Adipose tissue (tissue), 3 donors: ENCODE data around the gene MTCP1. TPM values are rescaled to one million over a fixed set of nuclear protein-coding genes. Genes with fewer than 3 reads are reported as not detected.

Source experiments
- H3K27ac ChIP-seq: one replicate; pipeline ENCODE4 v1.5.1; 2013; ENCODE audit warnings: low read depth, low read length
- WGBS, 3 donors: extraction: QIAGEN DNeasy Blood & Tissue Kit; methylation state at CpG; one replicate each; pipeline ENCODE4 v1.1.7; 2013; 5-methylcytosine and 5-hydroxymethylcytosine counted together
- polyA plus RNA-seq, 3 donors: library from polyadenylated mRNA; stranded (reverse); fragments of 200-250 nt; gene quantifications; one replicate each; pipeline ENCODE4 v1.2.3, GENCODE V29; 2013
- donor health status: healthy with polysubstance abuse.
- donor health status: Bipolar disorder and iron deficiency.
- donor health status: healthy.

Gene MTCP1
- polyA plus RNA-seq, 3 donors: 10.1 to 31.0 (median 11.0) TPM

DNA sequence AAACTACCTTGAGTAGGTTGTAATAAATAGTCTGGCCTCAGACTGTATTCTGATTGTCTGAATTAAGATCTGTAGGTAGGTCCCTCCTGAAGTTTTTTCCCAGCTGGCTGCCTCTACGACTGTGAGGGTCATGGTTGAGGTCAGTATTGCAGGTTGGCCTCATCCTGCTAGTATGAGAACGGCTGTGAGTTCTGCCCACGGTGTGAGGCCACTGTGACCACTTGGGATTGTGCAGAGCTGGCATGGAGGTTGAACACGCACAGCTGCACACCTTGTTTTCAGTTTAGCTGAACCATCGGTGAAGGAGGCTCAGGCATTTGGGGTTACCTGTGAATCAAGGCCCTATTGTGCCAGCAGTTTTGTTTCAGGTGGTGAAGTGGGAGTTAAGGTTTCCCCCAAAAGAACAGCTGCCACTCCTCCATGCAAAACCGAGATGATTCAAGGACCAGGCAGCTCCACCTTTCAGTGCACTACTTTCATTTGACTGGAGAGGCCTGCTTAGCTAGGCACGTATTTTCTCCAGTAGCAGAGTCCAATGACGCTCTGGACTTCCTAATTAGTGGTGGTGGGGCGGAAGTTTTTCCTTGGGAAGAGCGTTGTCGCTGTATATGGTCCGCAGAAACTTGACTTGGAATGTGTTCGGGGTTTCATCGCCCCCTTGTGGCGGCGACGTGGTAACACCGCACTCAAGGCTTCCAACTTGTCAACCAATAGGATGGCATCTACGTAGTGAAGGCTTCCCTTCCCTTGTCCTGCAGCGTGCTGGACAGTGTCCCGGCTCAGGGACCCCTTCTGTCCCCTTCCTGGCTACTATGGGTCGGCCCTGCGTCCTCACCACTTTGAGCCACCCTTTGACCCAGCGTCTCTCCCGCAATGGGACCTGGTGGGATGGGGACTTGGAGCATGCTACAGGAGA is 13.8 kb downstream of the MTCP1 start:
- no peak overlapping the region for H3K27ac ChIP-seq
- WGBS, 3 donors: 8 to 20% (median 15%) methylated on average over 22 to 25 of the region's 25 CpGs

DNA sequence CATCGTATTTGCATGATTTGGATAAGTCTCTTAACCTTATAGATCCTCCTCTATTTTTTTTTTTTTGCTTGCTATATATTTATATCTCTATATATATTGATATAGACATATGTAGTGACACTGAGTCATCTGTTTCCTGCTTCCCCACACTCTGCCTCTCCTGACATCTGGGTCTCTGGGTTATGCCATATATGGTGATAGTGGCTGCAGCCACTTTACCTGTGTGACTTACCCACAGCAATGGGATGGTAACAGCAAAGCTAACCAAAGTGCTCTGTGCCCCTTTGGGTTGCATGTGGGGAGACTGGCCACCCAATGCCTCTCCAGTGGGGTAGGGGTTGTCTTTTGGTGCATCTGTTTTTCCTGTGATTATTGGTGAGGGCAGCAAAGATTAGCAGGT is 14.5 kb downstream of the MTCP1 start:
- WGBS, 3 donors: 61 to 94% (median 86%) methylated on average over 1 of the region's 1 CpG
- no peak overlapping the region for H3K27ac ChIP-seq

DNA sequence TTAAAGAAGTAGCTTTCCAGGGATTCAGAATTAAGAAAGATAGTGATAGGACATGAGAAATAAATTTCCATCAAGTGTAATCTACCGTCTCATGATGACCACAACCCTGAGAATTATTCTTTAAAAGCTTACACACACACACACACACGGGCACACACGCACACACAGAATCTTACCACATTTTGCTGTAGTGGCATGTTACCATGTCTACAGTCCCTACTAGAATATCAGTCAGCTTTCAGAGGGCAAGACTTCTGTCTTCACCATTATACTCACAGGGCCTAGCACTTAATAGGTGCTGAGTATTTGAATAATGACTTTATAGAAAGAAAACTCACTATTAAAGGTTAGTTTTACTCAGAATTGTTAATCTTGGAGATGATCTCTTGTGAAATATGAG is 15.4 kb downstream of the MTCP1 start:
- 85 to 90% (median 89%) methylated on average over 3 of the region's 3 CpGs for WGBS, 3 donors
- no peak overlapping the region for H3K27ac ChIP-seq

DNA sequence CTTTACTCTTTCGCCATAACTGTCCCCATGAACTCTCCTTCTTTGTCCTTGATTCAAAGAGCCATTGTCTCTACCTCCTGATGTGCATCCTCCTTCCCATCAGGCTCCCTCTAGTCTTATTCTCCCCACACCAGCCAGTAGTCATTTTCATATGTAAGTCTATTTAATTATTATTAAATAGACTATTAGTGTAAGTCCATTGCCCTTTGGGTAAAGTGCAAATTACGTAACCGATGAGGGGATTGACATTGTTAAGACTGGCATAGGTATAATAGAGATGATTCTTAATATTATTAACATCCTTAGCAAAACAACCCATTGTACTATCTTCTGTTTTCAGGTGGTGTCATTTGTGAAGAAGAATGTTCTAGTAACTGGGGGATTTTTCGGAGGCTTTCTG is 16.7 kb downstream of the MTCP1 start:
- WGBS, 3 donors: 88 to 94% (median 90%) methylated on average over 3 to 4 of the region's 4 CpGs
- H3K27ac ChIP-seq: no peak overlapping the region

DNA sequence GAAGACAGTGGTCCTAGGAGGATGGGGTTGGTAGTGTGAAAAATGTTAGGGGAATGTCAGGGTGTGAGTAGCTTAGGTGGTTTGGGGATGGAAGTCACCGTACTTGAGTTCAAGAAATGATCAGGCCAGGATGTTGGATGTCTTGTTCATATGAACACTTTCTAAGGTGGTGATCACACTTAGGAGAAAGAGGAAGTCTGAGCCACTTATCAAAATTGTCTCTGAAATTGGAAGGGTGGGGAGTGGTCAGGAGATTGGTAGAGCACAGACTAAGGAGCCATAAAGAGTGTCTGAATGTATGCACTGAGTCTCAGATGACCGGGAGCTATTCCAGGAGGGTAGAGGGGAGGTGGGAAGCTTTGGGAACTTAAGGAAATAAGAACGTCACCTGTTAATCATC is 17.3 kb downstream of the MTCP1 start:
- 73 to 96% (median 94%) methylated on average over 3 of the region's 3 CpGs for WGBS, 3 donors
- no peak overlapping the region for H3K27ac ChIP-seq

DNA sequence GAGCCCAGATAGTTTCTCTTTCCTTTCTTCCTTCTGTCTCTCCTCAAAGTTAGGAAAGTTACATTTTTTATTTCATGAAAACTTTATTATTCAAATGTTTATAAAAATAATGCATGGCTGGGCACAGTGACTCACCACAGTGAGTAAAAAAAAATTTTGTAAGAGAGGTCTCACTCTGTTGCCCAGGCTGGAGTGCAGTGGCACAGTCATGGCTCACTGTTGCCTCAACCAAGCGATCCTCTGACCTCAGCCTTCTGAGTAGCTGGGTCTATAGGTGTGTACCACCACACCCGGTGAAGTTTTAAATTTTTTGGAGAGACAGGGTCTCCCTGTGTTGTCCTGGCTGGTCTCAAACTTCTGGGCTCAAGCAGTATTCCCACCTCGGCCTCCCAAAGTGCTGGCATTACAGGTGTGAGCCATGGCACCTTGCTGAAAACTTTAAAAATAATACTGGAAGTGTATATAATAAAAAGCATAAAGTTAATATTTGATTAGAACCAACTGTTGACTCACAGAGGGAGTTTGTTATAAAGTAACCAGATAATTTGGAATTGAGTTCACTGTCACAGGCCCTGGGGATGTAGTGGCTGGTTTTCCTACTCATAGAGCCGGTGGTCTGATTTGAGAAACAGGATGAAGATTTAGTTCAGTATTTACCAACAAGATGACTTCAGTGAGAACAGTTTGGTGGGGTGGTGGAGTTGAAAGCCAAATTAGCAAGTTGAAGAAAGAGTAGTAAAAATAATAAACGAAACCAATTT is 18.0 kb downstream of the MTCP1 start:
- WGBS, 3 donors: 54 to 89% (median 75%) methylated on average over 5 of the region's 5 CpGs
- no peak overlapping the region for H3K27ac ChIP-seq

DNA sequence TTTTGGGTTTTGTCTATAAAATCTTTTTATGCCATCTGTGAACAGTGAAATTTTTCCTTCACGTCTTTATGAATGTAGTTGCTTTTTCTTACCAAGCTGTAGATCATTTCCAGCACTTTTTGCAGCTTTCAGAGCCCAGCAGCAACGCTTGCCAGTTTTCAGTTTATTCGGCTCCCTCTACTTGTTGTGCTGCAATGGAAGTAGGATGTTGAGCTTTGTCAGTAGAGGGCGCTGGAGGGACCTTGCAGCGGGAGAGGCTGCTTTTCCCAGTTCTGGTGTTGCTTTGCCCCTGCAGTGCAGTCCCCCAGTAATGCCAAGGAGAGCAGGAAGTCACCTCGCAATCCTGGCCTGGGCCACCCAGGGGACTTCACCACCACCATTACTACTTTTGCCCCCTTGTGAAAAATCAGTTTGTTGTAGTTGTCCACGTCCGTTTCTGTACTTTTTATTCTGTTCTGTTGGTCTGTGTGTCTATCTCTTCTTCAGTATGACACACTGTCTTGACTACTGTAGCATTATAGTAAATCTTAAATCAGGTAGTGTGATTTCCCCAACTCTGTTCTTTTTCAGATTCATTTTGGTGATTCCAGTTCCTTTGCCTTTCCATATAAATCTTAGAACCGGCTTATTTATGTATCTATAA is 21.8 kb downstream of the MTCP1 start:
- WGBS, 3 donors: 35 to 45% (median 37%) methylated on average over 9 of the region's 9 CpGs
- no peak overlapping the region for H3K27ac ChIP-seq

DNA sequence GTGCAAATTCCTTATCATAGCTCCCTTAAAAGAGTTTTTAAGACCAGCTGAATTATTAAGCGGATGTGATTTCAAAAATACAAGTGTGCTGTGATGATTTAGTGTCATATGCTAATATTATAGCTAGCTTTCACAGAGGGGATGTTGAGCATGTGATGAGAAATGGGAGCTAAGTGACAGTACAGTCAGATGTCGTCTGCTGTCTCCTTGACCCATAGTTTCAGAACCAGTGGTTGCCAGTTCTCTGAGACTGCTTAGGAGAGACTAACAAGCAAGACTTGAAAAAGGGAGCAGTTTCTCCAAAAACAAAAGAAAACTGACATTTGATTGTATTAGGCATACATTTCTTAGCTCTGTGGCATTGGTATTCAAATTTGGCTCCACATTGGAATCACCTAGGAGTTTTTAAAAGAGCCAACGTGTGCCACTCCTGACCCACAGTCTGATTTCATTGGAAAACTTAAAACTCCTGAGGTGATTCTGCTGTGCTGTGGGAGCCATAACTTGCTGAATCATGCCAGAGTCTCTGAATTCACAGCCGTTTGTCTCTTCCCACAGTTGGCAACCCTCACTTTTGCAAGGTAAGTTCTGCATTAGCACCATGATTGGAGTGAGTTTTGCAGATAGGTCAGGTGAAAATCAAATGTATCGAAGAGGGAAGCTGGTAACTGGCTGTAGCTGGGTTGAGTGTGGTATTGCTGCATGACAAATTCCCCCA is 24.0 kb downstream of the MTCP1 start:
- WGBS, 3 donors: 62 to 81% (median 63%) methylated on average over 5 of the region's 5 CpGs

DNA sequence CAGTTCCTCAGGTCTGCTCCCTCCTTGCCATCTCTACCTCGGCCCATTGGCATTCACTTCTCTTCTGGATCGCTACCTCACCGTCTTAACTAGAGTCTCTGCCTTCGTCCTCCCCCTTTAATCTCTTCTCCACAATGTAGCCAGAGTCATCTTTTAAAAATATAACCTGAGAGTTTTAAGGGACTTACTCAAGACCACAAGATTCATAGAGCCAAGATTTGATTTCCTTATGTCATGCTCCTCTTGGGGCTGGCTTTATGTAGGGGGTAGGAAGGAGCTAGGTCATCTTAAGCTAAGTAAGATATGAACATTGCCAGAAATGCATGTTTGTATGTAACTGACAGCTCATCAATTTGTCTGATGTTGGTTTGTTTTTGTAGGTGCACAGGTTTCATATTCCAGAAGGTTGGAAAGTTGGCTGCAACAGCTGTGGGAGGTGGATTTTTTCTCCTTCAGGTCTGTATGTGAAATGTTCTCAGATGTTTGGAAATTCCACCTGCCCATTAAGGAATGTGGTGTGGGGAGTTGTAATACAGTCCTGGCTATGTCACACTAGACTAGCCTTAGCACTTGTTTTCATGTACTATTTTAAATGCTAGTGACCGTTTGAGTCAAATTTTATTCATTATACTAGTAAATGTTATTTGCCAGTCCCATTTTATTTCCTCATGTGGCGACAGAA is 24.7 kb downstream of the MTCP1 start:
- H3K27ac ChIP-seq: no peak overlapping the region
- 67 to 88% (median 73%) methylated on average over 6 of the region's 6 CpGs for WGBS, 3 donors

More for the DNA sequence above, 24.0 kb downstream of the MTCP1 start:
- H3K27ac ChIP-seq: no peak overlapping the region

DNA sequence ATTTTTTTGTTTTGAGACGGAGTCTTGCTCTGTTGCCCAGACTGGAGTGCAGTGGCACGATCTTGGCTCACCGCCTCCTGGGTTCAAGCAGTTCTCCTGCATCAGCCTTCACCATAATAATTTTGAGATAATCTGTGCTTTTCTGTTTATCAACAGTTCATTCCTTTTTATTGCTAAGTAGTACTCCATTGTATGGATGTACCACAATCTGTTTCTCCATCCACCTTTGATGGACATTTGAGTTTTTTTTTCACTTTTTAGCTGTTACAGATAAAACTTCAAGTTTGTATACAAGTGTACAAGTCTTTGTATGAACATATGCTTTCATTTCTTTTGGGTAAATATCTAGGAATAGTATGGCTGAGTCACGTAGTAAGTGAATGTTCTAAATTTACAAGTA is 35.2 kb downstream of the MTCP1 start:
- H3K27ac ChIP-seq: no peak overlapping the region
- WGBS, 3 donors: 92 to 99% (median 98%) methylated on average over 4 of the region's 4 CpGs

DNA sequence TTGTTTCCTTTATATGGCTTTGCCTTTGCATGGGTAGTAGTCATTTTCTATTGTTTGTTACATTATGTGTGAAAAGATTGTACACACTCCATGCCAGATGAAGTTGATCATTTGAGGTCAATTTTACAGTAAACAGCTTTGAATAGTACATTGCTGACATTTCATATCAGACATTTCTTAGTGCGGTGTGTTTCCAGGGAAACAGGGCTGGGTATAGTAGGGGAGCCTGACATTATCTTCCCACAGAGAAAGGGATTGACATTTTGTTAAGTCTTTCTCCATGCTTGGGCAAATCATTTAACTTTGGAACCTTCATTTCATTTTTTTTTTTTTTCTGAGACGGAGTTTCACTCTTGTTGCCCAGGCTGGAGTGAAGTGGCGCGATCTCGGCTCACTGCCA is 39.3 kb downstream of the MTCP1 start:
- H3K27ac ChIP-seq: no peak overlapping the region
- 67 to 91% (median 88%) methylated on average over 5 of the region's 5 CpGs for WGBS, 3 donors

DNA sequence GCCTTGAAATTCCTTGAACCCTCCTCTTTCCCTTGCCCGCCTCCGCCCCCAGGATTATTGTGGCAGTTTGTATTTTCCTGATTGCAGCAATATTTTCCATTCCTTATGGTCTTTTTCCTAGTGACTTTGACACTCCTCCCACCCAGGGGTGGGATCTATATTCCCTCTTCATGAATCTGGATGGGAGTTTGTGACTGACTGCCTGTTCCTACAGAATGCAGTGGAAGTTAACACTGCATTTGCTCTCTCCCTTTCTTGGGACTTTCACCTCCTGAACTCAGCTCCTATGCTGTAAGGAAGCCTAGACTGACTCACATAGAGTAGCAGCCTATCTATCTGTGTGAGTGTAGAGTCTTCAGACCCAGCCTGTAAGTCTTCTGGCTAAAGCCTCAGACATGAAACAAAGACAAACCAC is 42.1 kb downstream of the MTCP1 start:
- WGBS, 3 donors: 51 to 76% (median 69%) methylated on average over 2 of the region's 2 CpGs
- H3K27ac ChIP-seq: no peak overlapping the region

DNA sequence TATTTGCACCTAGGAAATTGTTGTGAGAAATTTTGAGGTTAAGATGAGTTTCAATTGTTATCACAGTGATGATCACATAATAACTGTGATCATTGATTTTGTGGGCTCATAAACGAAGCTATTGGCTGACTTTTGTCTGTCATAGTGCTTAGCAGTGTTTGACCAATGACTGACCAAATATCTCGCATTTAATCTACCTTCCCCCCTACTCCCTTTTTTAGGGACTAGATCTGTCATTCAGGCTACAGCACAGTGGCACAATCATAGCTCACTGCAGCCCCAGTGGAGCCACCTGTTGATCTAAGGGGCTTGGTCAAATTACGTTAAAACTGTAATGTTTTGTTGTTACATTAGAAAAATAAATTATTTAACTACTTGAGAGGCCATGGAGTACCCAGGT is 42.8 kb downstream of the MTCP1 start:
- no peak overlapping the region for H3K27ac ChIP-seq
- 12 to 36% (median 33%) methylated on average over 3 of the region's 3 CpGs for WGBS, 3 donors

DNA sequence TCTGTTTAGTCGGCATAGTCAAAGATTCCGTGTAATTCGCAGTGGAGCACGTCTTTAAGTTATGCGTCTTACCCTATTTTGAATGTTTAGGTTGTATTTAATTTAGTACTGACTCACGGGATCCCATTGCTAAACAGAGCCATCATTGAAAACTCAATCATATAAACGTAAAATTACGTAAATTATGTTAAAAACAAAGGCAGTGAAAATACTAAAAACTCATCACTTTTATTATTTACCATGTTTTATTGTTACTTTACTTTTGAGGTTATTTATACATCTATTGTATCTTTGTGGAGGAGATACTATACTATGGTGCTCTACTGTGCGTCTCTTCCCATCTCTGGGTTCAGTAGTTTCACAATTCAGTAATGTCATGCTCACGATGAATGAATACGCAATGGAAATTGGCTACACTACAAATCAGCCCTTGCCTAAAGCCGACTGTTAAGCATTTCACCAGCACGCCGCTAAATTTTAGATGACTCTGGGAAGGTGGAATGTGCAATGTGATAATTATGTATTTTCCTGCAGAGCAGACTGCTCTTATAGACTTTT is 43.3 kb downstream of the MTCP1 start:
- peak overlapping the region; percentile 83 for H3K27ac ChIP-seq
- 1 to 34% (median 1%) methylated on average over 14 of the region's 14 CpGs for WGBS, 3 donors

DNA sequence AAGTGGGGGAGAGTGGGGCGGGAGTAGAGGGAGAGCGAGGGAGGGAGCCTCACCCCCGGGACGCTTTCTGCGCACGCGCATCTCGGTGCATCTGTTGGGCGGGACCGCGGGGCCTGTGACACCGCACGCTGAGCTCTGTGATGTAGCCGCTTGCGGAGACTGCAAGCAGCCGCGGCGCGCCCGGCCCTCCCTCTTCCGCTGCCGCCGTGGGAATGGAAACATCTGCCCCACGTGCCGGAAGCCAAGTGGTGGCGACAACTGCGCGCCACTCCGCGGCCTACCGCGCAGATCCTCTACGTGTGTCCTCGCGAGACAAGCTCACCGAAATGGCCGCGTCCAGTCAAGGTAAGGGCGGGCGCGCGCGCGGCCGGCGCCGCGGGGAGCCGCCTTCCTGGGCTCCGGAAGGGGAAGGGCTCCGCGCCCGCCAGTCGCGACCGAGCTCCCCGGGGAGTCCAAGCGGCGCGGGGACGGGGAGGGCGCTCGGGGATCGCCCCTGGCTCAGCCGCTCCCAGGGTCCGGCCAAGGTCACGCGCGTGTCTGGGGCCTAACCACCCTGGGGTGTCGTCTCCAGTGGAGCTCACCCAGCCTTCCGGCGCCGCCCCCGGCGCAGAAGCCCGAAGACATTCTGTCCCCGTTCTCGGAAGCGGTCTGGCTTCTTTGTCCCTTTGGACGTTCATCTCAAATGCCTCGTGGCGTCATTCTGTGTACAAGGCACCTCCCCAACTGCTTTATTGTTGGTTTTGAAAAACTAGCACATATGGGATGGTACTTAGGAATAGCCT is 44.0 kb downstream of the MTCP1 start, which contains the start of gene FUNDC2:
Gene FUNDC2, plus strand, starts transcription at position 118 of the 782 bp plus-strand sequence. Its CDS starts 95 bp downstream, at position 213.
- peak within 1 kb of the TSS; percentile 83 for H3K27ac ChIP-seq
- 0 to 44% (median 0%) methylated on average over 17 to 73 of the region's 82 CpGs for WGBS, 3 donors

DNA sequence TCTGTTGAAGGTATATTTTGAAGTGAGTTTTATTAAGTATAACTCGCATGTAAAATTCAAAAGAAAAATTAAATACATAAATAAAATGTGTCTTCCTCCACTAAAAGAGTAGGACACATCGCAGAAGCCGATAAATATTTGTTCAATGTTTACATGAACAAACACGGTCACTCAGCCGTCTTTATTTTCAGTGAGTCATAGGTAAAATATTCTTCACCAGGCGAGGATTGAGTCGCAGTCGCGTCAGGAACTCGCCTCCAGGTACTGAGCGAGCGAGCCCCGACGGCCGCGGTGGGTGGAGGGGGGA is 44.6 kb downstream of the MTCP1 start:
- 0 to 42% (median 0%) methylated on average over 15 to 16 of the region's 16 CpGs for WGBS, 3 donors
- no peak overlapping the region for H3K27ac ChIP-seq
